Effector memory CD8-positive, alpha-beta T cell (primary cell): ENCODE measurements around the gene AIF1.

ENCODE experiments used
- ATAC-seq: fragments of 150-1000 bp; cut with Tn5 transposase; replicated peaks from 2 replicates; pipeline ENCODE4 v1.10.0; 2021; ENCODE audit warnings: mild to moderate bottlenecking, moderate library complexity
- DNase-seq, 3 experiments: peaks; one replicate each; pipeline ENCODE4 v3.0.0; 2021
- H3K27ac Mint-ChIP-seq, 2 donors: one replicate each; pipeline ENCODE4 v1.8.0; 2022; ENCODE audit warnings: mild to moderate bottlenecking in 2 of 2, mixed read lengths in 2 of 2, moderate library complexity in 2 of 2
- H3K27me3 Mint-ChIP-seq, 2 donors: one replicate each; pipeline ENCODE4 v1.8.0; 2022; ENCODE audit warnings: mixed read lengths in 2 of 2
- H3K36me3 Mint-ChIP-seq: one replicate; pipeline ENCODE4 v1.8.0; 2022; ENCODE audit warnings: mild to moderate bottlenecking, moderate library complexity, mixed read lengths; ENCODE audit not compliant: insufficient read depth
- H3K4me1 Mint-ChIP-seq, 2 donors: one replicate each; pipeline ENCODE4 v1.8.0; 2022; ENCODE audit warnings: low read depth in 2 of 2, mixed read lengths in 2 of 2
- H3K4me3 Mint-ChIP-seq, 2 donors: one replicate each; pipeline ENCODE4 v1.8.0; 2022; ENCODE audit warnings: mild to moderate bottlenecking in 2 of 2, mixed read lengths in 2 of 2, moderate library complexity in 2 of 2
- H3K9me3 Mint-ChIP-seq, 2 donors: one replicate each; pipeline ENCODE4 v1.8.0; 2022; ENCODE audit warnings: mixed read lengths in 2 of 2

The AIF1 gene

DNA sequence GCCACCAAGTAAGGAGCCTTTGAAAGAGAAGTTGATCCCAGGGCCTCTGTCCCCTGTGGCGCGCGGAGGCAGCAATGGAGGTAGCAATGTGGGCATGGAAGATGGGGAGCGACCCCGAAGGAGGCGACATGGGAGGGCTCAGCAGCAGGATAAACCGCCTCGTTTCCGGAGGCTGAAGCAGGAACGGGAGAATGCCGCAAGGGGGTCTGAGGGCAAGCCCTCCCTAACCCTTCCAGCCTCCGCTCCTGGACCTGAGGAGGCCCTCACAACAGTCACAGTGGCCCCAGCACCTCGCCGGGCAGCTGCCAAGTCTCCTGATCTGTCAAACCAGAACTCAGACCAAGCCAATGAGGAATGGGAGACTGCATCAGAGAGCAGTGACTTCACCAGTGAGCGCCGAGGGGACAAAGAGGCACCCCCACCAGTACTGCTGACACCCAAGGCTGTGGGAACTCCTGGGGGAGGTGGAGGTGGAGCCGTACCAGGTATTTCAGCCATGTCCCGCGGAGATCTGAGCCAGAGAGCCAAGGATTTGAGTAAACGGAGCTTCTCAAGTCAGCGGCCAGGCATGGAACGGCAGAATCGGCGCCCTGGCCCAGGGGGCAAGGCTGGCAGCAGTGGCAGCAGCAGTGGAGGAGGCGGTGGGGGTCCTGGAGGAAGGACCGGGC is 17.4 kb downstream of the AIF1 start:
- H3K4me3 Mint-ChIP-seq: no peak overlapping the region
- peak overlapping the region; percentile 71 to 84 for H3K27ac Mint-ChIP-seq
- H3K36me3 Mint-ChIP-seq: peaks cover 91% of the 10 kb centered on the region
- DNase-seq (no peak), ATAC-seq (no peak)
- no peaks in the 10 kb centered on the region for H3K27me3 Mint-ChIP-seq
- H3K4me1 Mint-ChIP-seq: peaks cover 5 to 8% of the 10 kb centered on the region in 2 donors
- no peaks in the 10 kb centered on the region for H3K9me3 Mint-ChIP-seq

DNA sequence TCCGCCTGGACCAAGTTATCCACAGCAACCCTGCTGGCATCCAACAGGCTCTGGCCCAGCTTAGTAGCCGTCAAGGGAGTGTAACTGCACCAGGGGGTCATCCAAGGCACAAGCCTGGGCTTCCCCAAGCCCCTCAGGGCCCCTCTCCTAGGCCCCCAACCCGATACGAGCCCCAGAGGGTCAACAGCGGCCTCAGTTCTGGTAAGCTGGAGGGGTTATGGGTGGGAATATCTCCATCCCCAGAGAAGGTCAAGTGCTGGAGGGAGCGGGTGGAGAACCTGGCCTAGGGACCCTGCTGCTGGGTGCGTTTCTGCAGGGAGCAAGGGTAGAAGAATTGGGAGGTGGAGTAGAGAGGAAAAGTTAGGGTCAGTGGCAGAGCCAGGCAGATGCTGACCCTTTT is 18.4 kb downstream of the AIF1 start:
- H3K9me3 Mint-ChIP-seq: no peaks in the 10 kb centered on the region
- H3K27me3 Mint-ChIP-seq: no peaks in the 10 kb centered on the region
- peaks cover 0 to 5% of the 10 kb centered on the region in 2 donors for H3K4me1 Mint-ChIP-seq
- no peak overlapping the region for H3K4me3 Mint-ChIP-seq
- ATAC-seq (no peak), DNase-seq (no peak)
- peaks cover 91% of the 10 kb centered on the region for H3K36me3 Mint-ChIP-seq
- H3K27ac Mint-ChIP-seq: peak overlapping the region in 1 of 2 donors; percentile 71

DNA sequence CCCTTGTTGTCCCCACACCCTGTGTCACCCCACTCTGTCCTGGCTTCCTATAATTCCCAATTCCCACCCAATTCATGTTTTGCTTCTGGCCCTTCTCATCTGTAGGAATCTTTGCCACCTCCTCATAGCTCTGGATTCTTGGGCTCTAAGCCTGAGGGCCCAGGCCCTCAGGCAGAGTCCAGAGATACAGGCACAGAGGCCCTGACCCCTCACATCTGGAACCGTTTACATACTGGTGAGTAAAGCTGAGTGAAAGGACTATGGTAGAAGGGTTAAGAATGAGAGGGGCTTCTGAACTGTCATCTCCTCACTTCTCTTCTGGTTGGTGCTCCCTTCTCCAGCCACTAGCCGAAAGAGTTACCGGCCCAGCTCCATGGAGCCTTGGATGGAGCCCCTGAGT is 19.1 kb downstream of the AIF1 start:
- DNase-seq (no peak), ATAC-seq (no peak)
- peaks cover 95% of the 10 kb centered on the region for H3K36me3 Mint-ChIP-seq
- no peaks in the 10 kb centered on the region for H3K9me3 Mint-ChIP-seq
- H3K27me3 Mint-ChIP-seq: no peaks in the 10 kb centered on the region
- no peak overlapping the region for H3K27ac Mint-ChIP-seq
- H3K4me3 Mint-ChIP-seq: no peak overlapping the region
- peaks cover 0 to 5% of the 10 kb centered on the region in 2 donors for H3K4me1 Mint-ChIP-seq

- Mint-ChIP-seq H3K4me1 (peaks cover 3 to 5% of the 10 kb centered on the region in 2 donors), H3K27ac (peak overlapping the region in 1 of 2 donors; percentile 9), H3K9me3 (no peaks in the 10 kb centered on the region), H3K36me3 (peaks cover 86% of the 10 kb centered on the region), H3K27me3 (no peaks in the 10 kb centered on the region), H3K4me3 (no peak overlapping the region)
- no peak for ATAC-seq
- DNase-seq: no peak
Measured at GRCh38 chr6:31634969-31635575, 20.0 kb downstream of the AIF1 start.

DNA sequence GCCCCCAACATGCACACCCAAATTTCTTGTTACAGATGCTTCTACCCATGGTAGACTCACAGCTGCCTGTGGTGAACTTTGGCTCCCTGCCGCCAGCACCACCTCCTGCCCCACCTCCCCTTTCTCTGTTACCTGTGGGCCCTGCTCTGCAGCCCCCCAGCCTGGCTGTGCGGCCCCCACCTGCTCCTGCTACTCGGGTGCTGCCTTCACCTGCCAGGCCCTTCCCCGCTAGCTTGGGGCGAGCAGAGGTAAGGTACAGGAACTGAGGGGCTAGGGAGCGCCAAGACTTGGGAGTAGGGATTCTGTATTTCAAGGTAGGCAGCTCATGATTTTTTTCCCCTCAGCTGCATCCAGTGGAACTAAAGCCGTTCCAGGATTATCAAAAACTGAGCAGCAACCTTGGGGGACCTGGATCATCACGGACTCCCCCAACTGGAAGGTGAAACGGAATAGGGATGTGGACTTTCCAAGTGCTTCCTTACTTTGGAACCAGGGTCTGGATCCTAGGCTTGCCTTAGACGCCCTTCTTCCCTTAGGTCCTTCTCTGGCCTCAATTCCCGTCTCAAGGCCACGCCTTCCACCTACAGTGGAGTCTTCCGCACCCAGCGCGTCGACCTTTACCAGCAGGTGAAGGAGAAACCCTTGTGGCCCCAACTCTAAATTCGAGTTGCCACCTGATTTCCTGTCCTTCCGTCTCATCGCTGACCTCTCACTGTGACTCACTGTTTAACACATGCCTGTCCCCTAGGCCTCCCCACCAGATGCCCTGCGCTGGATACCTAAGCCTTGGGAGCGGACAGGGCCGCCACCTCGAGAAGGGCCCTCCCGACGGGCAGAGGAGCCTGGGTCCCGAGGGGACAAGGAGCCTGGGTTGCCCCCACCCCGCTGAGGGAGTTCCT is 21.9 kb downstream of the AIF1 start:
- ATAC-seq (no peak), DNase-seq (no peak)
- H3K27ac Mint-ChIP-seq: peak overlapping the region; percentile 10 to 51
- peaks cover 82% of the 10 kb centered on the region for H3K36me3 Mint-ChIP-seq
- H3K4me1 Mint-ChIP-seq: peaks cover 3% of the 10 kb centered on the region in 2 donors
- H3K4me3 Mint-ChIP-seq: peak overlapping the region in 1 of 2 donors; percentile 40
- H3K9me3 Mint-ChIP-seq: no peaks in the 10 kb centered on the region
- no peaks in the 10 kb centered on the region for H3K27me3 Mint-ChIP-seq

DNA sequence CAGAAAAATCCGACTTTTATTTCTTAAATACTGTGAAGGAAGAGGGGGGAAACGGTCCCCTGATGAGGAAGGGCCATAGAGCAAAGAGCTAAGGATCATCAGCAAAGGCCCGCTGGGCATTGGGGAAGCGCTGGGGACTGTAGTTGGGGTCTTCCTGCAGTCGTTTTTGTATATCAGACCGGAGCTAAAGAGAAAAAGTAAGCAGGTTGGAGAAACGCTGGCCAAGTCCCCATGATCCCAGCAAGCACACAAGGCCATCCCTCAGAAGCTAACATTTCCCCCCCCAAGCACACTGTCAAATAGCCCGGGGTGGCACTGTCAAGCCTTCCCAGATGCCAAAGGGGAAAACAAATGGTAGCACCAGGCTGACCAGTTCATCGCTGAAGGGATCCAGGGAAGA is 24.0 kb downstream of the AIF1 start:
- DNase-seq: no peak
- H3K4me1 Mint-ChIP-seq: peaks cover 0 to 3% of the 10 kb centered on the region in 2 donors
- peaks cover 82% of the 10 kb centered on the region for H3K36me3 Mint-ChIP-seq
- peak overlapping the region in 1 of 2 donors; percentile 55 for H3K27ac Mint-ChIP-seq
- no peak for ATAC-seq
- no peak overlapping the region for H3K4me3 Mint-ChIP-seq
- H3K9me3 Mint-ChIP-seq: no peaks in the 10 kb centered on the region
- H3K27me3 Mint-ChIP-seq: no peaks in the 10 kb centered on the region

- Mint-ChIP-seq H3K36me3 (peaks cover 81% of the 10 kb centered on the region), H3K4me1 (peaks cover 0 to 3% of the 10 kb centered on the region in 2 donors), H3K4me3 (no peak overlapping the region), H3K27me3 (no peaks in the 10 kb centered on the region), H3K9me3 (no peaks in the 10 kb centered on the region), H3K27ac (no peak overlapping the region)
- DNase-seq (no peak), ATAC-seq (no peak)
Measured at GRCh38 chr6:31639449-31639861, 24.4 kb downstream of the AIF1 start.

GRCh38 chr6:31640612-31641011 is 25.6 kb downstream of the AIF1 start:
- peak overlapping the region in 1 of 2 donors; percentile 66 for H3K27ac Mint-ChIP-seq
- peaks cover 3% of the 10 kb centered on the region in 2 donors for H3K4me1 Mint-ChIP-seq
- DNase-seq (no peak), ATAC-seq (no peak)
- H3K27me3 Mint-ChIP-seq: no peaks in the 10 kb centered on the region
- no peak overlapping the region for H3K4me3 Mint-ChIP-seq
- H3K36me3 Mint-ChIP-seq: peaks cover 81% of the 10 kb centered on the region
- H3K9me3 Mint-ChIP-seq: no peaks in the 10 kb centered on the region

DNA sequence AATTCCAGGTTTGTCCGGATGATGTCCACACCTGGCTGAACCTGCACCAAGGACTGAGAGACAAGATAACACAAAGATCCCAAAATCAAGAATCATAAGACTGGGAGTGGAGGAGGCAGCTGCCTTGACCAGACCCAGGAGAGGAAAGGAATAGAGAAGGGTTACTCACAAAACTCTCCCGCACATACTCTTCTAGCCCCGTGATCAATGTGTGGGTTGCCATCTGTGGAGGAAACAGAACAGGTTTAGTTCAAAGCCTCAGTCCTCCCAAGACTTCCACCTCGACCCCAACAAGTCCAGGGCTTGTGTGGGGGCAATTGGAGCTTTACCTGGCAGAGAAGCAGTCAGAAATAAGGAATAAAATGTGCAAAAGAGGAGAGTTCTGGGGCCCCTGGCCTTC is 26.3 kb downstream of the AIF1 start:
- Mint-ChIP-seq H3K4me3 (no peak overlapping the region), H3K27ac (peak overlapping the region; percentile 25 to 66), H3K36me3 (peaks cover 81% of the 10 kb centered on the region), H3K9me3 (no peaks in the 10 kb centered on the region), H3K27me3 (no peaks in the 10 kb centered on the region), H3K4me1 (peaks cover 3% of the 10 kb centered on the region in 2 donors)
- DNase-seq (no peak), ATAC-seq (no peak)

GRCh38 chr6:31642798-31643570 is 27.9 kb downstream of the AIF1 start:
- Mint-ChIP-seq H3K4me3 (no peak overlapping the region), H3K36me3 (peaks cover 80% of the 10 kb centered on the region), H3K27me3 (no peaks in the 10 kb centered on the region), H3K27ac (no peak overlapping the region), H3K9me3 (no peaks in the 10 kb centered on the region), H3K4me1 (peaks cover 3% of the 10 kb centered on the region in 2 donors)
- DNase-seq (no peak), ATAC-seq (no peak)

DNA sequence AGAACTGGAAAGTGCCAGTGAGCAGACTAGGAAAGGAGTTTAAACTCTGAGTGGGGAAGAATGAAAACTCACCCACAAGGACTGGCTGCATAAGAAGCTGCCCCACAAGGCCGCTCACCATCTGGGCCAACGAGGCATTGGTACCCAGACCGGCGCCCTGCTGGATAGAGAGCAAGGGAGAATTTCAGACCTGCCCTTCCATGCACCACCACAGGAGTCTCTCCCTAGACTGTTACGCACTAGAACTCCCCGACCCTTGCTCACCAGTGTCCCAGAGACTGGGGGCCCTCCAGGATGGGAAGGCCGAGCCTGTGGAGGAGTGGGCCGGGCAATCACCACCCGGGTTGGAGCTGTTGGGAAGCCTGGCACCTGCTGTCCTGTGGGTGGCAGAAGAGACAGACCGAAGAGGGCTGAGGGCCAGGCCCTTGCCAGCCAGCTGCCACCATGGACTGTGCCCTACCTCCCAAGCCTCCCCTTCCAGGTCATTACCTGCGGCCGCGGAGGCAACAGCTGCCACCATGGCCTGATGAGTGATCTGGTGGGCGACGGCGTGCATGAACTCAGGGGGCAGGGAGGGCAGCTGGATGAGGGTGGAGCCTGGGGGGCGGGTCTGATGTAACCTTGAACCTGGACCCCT is 28.9 kb downstream of the AIF1 start:
- ATAC-seq (no peak), DNase-seq (no peak)
- Mint-ChIP-seq H3K36me3 (peaks cover 79% of the 10 kb centered on the region), H3K9me3 (no peaks in the 10 kb centered on the region), H3K4me1 (peaks cover 3 to 6% of the 10 kb centered on the region in 2 donors), H3K27ac (no peak overlapping the region), H3K27me3 (no peaks in the 10 kb centered on the region), H3K4me3 (no peak overlapping the region)

DNA sequence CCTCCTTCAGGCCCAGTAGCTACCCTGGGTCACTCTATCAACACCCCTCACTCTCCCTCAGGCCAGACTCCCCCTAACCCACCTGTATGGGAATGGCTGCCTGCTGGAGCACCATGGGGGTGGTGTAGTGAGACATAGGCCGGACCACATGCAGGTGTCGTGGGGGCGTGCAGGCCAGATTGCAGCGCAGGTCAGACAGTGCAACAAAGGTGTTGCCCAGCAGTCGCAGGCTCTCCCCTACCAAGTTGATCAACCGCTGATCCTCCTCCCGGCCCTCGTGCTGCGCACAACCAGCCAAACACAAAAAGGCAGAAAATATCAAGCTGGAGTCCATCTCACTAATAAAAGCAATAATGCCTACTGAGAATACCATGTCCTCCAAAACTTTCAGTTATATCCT is 30.3 kb downstream of the AIF1 start:
- no peak for ATAC-seq
- no peaks in the 10 kb centered on the region for H3K9me3 Mint-ChIP-seq
- H3K27ac Mint-ChIP-seq: peak overlapping the region; percentile 58 to 82
- DNase-seq: no peak
- peaks cover 82% of the 10 kb centered on the region for H3K36me3 Mint-ChIP-seq
- peaks cover 4 to 11% of the 10 kb centered on the region in 2 donors for H3K4me1 Mint-ChIP-seq
- no peaks in the 10 kb centered on the region for H3K27me3 Mint-ChIP-seq
- H3K4me3 Mint-ChIP-seq: no peak overlapping the region
